G401 (cell line): ENCODE data around the gene PLG. TPM values are rescaled to one million over a fixed set of nuclear protein-coding genes. Genes with fewer than 3 reads are reported as not detected.
"Not testable (repeated sequence)": the region's sequence is repeated elsewhere in the genome, so short reads cannot be mapped to it uniquely, and the experiment has no call there.

ENCODE experiments used
- DNase-seq: peaks from one replicate; pipeline ENCODE4 v3.0.0-alpha.2; 2015; ENCODE audit warnings: low spot score
- in situ Hi-C: cut with HindIII; loops from 2 replicates; pipeline ENCODE4 v1.10.0; 2016; ENCODE audit warnings: low sequenced_read_pairs, mixed read lengths
- total RNA-seq: library from RNA; depleted of rRNA; stranded (reverse); fragments of >200 nt; shearing (Covaris generic); gene quantifications from 2 replicates; pipeline ENCODE4 v1.2.3, GENCODE V29; 2014; rRNA removed

Gene PLG
- not detected in 2 replicates for total RNA-seq

DNA sequence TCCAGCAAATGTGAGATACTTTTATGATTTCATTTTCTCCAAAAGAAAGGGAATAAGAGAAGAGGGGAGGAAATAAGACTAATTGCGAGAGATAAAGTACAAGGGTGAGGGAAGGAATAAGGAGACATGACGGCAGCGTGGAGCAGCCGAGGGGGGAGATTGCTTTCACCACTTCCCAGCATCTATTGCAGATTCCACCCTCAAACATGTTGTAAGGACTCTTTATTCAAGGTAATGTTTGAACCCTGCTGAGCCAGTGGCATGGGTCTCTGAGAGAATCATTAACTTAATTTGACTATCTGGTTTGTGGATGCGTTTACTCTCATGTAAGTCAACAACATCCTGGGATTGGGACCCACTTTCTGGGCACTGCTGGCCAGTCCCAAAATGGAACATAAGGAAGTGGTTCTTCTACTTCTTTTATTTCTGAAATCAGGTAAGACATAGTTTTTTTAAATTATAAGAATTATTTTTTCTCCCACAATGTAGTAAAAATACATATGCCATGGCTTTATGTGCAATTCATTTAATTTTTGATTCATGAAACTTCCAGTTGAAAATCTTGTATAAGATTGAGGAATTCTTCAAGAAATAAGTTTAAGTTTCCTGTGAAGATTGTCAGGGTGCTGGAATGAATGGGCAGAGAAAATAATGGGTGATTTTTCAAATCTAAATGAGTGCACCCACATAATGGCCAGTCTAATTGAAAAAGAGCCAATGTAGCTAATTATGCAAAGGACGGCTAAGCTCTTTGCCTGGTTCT is at the start of gene PLG:
PLG (plus strand) TSS at position 327 of the 763 bp plus-strand sequence; CDS start at position 388, 61 bp downstream.
- in situ Hi-C loops, DNase-seq: not testable (repeated sequence)

- in situ Hi-C loops, result no loop called here
- no peak for DNase-seq
Measured at GRCh38 chr6:160659562-160659961, 42.5 kb upstream of the PLG start.

DNA sequence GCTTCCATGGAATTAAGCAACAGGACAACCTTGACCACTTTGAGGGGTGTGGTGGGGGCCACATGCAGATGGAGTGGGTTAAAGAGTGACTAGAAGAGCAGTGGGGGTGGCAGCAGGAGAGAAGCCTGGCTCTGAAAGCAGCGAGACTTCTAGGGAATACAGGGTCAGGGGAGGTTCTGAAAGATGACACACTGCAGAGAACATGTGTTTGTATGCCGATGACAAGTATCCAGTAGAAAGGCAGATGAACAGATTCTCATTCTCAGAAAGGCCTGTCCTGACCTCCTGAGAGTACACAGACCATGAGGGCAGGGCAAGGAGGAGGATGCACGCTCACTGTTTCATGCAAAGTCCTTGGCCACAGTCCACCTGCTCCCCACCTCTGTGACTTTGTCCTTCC is 40.8 kb upstream of the PLG start:
- no peak for DNase-seq
- in situ Hi-C loops, result no loop called here

DNA sequence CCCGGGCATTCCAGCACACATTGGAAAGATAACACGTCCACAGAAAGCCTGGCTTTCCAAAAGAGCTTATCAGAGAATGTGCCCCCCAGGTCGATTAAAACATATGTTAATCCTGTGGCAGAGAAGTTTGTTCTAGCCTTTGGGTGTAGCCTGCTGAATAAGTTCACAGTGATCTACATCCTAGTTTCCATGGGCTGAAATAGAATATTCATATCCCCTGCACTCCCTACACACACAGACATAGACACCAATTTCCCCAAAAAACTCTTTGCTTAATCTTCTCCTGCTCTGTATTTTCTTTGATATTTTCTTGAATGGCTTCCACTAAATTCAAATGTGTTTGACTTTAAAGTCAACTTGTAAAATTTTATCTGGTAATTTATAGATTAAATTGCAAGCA is 39.6 kb upstream of the PLG start:
- in situ Hi-C loops, result no loop called here

GRCh38 chr6:160662842-160663241 is 39.2 kb upstream of the PLG start:
- no peak for DNase-seq
- in situ Hi-C loops, result no loop called here

More for the DNA sequence above, 39.6 kb upstream of the PLG start:
- DNase-seq, result no peak

DNA sequence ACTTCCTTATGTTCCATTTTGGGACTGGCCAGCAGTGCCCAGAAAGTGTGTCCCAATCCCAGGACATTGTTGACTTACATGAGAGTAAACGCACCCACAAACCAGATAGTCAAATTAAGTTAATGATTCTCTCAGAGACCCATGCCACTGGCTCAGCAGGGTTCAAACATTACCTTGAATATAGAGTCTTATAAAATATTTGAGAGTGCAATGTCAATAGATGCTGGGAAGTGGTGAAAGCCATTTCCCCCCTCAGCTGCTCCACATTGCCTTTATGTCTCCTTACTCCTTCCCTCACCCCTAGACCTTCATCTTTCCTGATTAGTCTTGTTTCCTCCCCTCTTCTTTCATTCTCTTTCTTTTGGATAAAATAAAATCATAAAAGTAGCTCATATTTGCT is 37.8 kb upstream of the PLG start, which contains the start of gene LPA:
LPA (minus strand) TSS at position 78 of the 400 bp plus-strand sequence; CDS start at position 17, 61 bp downstream.
- DNase-seq, in situ Hi-C loops: not testable (repeated sequence)

- DNase-seq, result no peak
- in situ Hi-C loops, result no loop called here
Measured at GRCh38 chr6:160667639-160668481, 34.2 kb upstream of the PLG start.

- DNase-seq, result no peak
- in situ Hi-C loops, result no loop called here
Measured at GRCh38 chr6:160668589-160668988, 33.5 kb upstream of the PLG start.

- in situ Hi-C loops, DNase-seq: not testable (repeated sequence)
Measured at GRCh38 chr6:160676418-160676817, 25.6 kb upstream of the PLG start.

- no peak for DNase-seq
- in situ Hi-C loops, result no loop called here
Measured at GRCh38 chr6:160678230-160678629, 23.8 kb upstream of the PLG start.

- in situ Hi-C loops, result no loop called here
- DNase-seq, result no peak
Measured at GRCh38 chr6:160678744-160679401, 23.2 kb upstream of the PLG start.

- DNase-seq, result no peak
- in situ Hi-C loops, result no loop called here
Measured at GRCh38 chr6:160679402-160679769, 22.7 kb upstream of the PLG start.

DNA sequence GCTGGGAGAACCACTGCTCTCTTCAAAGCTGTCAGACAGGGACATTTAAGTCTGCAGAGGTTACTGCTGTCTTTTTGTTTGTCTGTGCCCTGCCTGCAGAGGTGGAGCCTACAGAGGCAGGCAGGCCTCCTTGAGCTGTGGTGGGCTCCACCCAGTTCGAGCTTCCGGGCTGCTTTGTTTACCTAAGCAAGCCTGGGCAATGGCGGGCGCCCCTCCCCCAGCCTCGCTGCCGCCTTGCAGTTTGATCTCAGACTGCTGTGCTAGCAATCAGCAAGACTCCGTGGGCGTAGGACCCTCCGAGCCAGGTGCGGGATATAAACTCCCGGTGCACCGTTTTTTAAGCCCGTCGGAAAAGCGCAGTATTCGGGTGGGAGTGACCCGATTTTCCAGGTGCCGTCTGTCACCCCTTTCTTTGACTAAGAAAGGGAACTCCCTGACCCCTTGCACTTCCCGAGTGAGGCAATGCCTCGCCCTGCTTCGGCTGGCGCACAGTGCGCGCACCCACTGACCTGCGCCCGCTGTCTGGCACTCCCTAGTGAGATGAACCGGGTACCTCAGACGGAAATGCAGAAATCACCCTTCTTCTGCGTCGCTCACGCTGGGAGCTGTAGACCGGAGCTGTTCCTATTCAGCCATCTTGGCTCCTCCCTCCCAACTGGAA is 16.8 kb upstream of the PLG start:
- in situ Hi-C loops, DNase-seq: not testable (repeated sequence)

DNA sequence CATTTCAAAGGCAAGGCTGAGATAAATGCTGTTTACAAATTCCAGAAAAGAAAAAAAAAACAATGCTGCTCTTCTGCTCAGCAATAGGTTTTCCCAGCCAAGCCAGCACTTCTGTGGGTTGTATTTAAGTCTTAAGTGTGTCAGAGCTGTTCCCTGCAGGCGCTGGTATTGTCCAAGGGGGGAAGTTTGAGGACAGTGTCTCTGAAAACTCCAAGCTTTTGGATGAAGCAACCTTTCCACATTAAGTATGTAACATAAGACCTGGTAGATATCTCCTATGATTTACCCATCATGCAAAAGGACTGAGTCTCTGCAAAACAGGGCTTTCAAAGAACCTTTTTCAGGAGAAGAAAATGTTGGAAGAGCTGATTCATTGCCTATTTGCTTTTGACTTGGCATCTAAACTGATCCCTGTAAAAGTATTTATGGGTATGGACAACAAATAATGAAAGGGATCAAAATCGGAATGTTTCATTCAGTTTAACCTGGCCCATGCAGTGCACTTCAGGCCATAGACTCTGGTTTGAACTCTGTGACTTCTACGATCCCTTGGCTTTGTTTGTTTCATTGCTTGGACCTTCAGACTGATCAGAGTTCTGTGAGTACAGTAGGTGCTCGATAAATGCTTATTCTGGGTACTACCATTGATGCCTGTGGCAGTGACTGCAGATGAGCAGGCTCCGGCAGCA is 16.1 kb upstream of the PLG start:
- DNase-seq, result no peak
- in situ Hi-C loops, result no loop called here

- in situ Hi-C loops, result no loop called here
- DNase-seq, result no peak
Measured at GRCh38 chr6:160690458-160690857, 11.6 kb upstream of the PLG start.

GRCh38 chr6:160691617-160692016 is 10.4 kb upstream of the PLG start:
- in situ Hi-C loops, result no loop called here
- no peak for DNase-seq

DNA sequence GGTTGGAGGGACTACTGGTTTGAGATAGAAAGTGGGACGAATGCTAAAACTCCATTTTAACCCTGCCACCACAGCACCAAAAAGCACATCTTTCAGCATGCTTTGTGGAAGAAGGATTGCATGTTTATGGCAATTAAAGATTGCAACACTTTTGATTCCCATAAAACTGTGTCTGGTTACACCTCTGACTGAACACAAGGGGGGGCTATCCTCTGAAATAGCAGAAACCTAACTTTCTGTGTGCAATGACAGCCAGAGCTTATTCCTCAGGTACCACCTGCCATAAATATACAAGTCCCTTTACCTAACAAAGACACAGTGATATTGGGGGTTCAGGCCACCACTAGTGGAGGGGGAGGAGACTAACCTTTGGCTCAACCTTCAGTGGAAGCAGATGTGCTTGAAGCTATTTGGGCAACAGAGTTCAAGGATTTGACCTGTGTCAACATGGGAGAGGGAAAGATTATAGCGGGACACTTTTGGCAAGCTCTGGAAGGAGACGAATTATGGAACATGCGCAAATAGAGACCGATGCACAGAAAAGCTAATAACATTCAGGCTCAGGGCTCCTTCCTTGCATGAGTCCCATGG is 9.6 kb upstream of the PLG start:
- in situ Hi-C loops, result no loop called here
- DNase-seq, result no peak

GRCh38 chr6:160695025-160695424 is 7.0 kb upstream of the PLG start:
- DNase-seq, in situ Hi-C loops: not testable (repeated sequence)
